ENCODE results near the gene RHOF. TPM values are rescaled to one million over a fixed set of nuclear protein-coding genes. Genes with fewer than 3 reads are reported as not detected.

RHOF gene, protein sequence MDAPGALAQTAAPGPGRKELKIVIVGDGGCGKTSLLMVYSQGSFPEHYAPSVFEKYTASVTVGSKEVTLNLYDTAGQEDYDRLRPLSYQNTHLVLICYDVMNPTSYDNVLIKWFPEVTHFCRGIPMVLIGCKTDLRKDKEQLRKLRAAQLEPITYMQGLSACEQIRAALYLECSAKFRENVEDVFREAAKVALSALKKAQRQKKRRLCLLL
- total RNA-seq = 113 and 121 TPM in 2 replicates

GRCh38 chr12:121793440-121793837 is at the start of gene RHOF:
RHOF (minus strand) TSS chr12:121793688; CDS start chr12:121793633, 55 bp downstream.
- intact Hi-C loops (cut with micrococcal nuclease) = loop anchor here (2.0 to 5.0 kb wide), 2 partner anchors 203 to 441 kb away; partner anchors contain the start of gene ANAPC5

DNA sequence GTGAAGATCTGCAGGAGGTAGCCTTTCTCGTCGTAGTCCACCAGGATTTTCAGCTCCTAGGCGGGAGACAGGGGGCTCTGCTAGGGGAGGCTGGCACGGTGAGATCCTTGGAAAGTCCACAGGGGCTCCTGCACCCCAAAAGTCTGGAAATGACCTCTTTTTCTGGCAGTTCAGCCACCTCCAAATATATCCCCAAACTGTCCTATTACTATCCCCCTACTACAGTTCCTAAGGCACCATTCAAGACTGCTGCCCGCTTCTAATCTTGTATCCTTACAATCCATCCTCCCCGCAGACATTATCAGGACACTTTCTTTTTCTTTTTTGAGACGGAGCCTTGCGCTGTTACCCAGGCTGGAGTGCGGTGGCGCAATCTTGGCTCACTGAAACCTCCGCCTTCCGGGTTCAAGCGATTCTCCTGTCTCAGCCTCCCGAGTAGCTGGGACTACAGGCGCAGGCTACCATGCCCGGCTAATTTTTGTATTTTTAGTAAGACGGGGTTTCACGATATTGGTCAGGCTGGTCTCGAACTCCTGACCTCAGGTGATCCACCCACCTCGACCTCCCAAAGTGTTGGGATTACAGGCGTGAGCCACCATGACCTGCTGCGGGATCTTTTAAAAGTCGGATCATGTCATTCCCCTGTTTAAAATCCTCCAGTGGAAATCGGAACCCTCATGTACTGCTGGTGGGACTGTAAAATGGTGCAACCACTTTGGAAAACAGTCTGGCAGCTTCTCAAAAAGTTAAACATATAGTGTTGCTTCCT is 46.7 kb upstream of the RHOF start:
- intact Hi-C loops (cut with micrococcal nuclease) = loop anchor here (1.0 kb wide), 11 partner anchors 28 to 440 kb away; partner anchors contain the start of genes CFAP251, DIABLO, PSMD9 and RNF34

DNA sequence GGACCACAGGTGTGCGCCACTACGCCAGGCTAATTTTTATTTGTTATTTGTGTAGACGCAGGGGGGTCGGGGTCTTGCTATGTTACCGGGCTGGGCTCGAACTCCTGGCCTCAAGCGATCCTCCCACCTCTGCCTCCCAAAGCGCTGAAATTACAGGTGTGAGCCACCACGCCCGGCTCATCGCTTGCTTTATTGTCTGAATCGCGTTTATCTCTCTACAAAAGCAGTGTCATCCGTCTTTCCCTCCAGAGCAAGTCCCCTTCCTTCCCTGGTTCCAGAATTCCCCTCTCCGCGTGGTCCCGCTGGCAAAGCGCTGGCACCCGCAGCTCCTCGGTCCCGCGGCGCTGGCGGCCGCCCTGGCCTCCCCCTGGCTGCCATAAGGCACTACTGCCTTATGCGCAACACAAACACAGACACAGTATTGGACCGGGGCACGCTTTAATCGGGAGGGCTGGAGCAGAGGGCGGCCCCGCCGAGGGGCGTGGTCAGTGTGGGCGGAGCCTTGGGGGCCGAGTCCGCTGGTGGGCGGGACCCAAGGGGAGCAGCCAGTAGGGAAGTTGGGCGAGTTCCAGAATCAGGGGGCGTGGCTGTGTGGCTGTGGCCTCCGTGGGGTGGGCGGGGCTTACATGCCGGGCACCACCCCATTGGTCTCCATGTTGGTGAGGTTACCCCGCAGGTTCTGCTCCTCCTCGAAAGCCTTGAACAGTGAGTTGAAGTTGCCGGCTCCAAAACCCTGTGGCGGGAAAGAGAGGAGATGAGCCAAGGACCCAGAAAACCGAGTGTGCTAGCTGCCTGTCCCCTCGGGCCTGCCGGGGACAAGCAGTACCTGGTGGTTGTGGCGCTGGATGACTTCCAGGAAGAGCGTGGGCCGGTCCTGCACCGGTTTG is 45.9 kb upstream of the RHOF start:
- intact Hi-C loops (cut with micrococcal nuclease) = loop anchor here (1.0 kb wide), 11 partner anchors 27 to 439 kb away; partner anchors contain the start of genes CFAP251, DIABLO, PSMD9 and RNF34

DNA sequence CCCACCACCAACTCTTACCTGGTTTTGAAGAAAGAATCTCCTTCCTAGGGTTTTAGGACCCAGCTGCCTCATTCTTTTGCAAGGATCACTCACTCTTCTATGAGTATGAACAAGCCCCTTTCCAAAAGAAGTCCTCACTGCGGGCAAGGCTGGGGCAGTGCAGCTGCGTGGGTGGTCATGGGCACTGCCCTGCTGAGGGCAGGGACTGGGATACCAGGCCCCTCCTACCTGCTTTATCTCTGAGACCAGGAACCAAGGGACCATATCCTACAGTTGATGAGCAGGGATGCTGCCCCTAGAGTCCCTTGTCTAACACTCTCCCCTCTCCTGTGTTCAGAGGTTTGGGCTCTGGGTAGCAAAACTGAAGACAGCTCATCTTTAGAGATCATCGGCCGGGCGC is 44.6 kb upstream of the RHOF start:
- intact Hi-C loops (cut with micrococcal nuclease) = no loop called here

- intact Hi-C loops (cut with micrococcal nuclease) = no loop called here
These were observed 44.2 kb upstream of the RHOF start for GRCh38 chr12:121837680-121838079.

DNA sequence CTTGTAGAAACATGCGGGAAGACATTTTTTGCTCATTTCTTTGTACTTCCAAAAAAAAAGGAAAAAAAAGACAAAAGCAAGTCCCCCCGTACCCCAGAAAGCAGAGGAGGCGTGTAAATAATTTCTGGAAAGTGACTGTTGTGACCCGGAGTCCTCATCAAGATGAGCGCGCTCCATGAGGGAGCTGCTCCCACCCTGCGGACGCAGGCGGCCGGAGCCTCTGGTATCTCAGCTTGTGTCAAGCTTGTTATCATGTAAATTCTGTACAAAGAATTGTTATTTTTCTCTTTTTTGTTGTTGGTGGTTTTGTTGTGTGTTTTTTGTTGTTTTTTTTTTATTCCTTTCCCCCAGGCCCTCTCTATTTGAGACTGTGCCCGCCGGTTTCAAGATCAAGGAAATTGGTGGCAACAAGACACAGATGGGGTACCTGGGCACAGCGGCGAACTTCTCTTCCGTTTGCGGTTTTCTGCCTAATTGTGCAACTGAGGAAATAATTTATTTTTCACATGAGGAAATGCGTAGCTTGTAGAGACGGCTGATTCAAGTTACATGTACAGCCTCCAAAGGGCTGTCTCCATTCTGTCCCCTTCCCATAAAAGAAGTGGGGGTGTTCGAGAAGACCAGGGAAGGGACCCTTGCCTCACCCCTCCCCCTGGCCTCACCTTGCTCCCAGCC is 38.2 kb upstream of the RHOF start:
- intact Hi-C loops (cut with micrococcal nuclease) = no loop called here

GRCh38 chr12:121830588-121831265 is 37.2 kb upstream of the RHOF start:
- intact Hi-C loops (cut with micrococcal nuclease) = no loop called here

- intact Hi-C loops (cut with micrococcal nuclease) = no loop called here
These were observed 36.6 kb upstream of the RHOF start for GRCh38 chr12:121830134-121830533.

DNA sequence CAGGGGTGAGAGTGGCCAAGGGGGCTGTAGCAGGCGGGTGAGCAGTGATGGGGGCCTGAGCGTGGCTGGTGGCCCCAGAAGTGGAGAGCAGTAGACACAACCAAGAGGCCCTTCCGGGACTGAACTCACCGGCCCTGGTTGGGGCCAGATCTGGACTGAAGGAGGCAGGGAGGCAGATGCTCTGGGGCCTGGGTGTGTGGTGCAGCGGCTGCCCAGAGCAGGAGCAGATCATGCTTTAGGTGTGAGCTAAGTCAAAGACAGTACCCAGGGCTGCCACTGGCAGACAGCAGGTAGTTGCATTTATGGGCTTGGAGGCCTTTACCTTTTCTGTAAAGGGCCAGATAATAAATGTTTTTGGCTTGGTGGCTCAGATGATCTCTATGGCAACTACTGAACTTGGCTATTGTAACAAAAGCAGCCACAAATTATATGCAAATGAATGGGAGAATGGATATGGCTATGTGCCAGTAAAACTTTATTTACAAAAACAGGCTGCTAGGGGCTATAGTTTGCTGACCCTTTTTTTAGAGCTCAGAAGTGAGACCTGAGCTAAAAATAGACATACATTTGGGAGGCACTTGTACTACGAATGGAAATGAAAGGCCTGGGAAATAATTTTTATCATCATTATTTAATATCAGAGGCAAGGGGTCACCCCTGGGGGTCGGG is 35.9 kb upstream of the RHOF start:
- intact Hi-C loops (cut with micrococcal nuclease) = no loop called here

GRCh38 chr12:121828826-121829225 is 35.3 kb upstream of the RHOF start:
- intact Hi-C loops (cut with micrococcal nuclease) = no loop called here

DNA sequence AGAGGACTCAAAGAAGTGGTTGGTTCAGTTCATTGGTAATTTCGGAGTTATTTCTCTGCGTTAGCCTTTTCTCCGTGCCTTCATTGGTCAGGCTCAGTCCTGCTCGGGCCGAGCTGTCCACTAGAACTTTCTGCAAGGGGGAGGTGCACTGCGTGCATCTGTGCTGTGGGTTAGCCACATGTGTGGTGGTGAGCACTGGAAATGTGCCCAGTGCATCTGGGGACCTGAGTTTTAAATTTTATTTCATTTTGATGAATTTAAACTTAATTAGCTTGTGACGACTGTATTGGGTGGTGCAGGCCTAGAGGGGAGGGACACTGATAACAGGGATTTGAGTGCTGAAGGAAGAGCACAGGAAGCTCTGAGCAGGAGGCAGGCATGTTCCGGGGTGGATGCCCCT is 34.8 kb upstream of the RHOF start:
- intact Hi-C loops (cut with micrococcal nuclease) = no loop called here

DNA sequence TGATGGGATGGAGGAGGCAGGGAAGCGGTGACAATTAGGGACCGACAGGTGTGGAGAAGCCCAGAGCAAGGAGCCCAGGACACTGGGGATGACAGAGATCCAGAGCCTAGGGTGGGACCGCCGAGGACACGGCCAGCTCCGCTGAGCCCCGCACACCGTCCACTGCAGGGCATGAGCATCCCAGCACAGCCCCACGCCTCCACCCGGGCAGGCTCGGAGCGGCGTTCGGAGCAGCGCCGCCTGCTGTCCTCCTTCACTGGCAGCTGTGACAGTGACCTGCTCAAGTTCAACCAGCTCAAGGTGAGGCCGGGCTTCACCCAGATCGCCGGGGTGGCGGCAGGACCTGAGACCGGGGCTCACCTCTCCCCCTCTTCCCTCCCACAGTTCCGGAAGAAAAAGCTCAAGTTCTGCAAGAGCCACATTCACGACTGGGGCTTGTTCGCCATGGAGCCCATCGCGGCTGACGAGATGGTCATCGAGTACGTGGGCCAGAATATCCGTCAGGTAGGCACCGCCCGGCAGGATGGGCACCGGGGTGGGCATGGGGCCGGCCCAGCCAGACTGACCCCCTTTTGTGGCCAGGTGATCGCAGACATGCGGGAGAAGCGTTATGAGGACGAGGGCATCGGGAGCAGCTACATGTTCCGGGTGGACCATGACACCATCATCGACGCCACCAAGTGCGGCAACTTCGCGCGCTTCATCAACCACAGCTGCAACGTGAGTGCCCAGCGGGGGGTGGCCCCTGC is 34.0 kb upstream of the RHOF start:
- intact Hi-C loops (cut with micrococcal nuclease) = no loop called here

GRCh38 chr12:121826318-121827150 is 33.0 kb upstream of the RHOF start:
- intact Hi-C loops (cut with micrococcal nuclease) = no loop called here

DNA sequence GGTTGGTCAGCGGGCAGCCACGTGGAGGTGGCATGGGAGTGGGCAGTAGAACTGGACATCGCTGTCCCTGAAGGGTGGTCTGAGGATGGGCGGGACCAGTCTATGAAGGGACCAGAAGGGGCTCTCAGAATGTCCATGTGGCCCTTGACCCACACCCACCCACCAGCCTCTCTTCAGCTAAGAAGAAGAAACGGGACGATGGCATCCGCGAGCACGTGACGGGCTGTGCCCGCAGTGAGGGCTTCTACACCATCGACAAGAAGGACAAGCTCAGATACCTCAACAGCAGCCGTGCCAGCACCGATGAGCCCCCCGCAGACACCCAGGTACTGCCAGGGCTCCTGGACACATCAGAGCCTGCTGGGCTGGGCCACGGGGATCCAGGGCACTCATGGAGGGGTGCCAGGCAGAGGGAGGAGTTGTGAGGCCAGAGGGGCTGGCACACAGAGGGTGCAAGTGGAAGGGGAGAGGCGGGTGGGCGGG is 31.6 kb upstream of the RHOF start:
- intact Hi-C loops (cut with micrococcal nuclease) = no loop called here

DNA sequence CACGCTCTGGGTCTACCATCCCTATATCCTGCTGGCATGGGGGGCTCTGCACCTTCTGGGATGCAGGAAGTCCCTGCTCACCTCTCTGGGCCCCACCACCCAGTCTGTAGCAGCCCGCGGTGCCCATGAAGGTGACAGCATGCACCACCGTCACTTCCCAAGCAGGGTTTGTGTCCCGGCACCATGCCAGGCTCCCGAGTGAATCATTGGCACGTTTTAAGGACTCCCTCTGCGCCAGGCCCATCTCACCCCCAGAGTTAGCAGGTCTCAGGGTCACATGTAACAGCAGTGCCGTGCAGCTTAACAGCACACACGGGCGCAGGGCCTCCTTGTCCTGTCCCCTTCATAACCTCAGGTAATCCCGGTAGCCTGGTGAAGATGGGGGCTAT is 30.2 kb upstream of the RHOF start:
- intact Hi-C loops (cut with micrococcal nuclease) = no loop called here

- intact Hi-C loops (cut with micrococcal nuclease) = no loop called here
These were observed 29.7 kb upstream of the RHOF start for GRCh38 chr12:121823101-121823726.

DNA sequence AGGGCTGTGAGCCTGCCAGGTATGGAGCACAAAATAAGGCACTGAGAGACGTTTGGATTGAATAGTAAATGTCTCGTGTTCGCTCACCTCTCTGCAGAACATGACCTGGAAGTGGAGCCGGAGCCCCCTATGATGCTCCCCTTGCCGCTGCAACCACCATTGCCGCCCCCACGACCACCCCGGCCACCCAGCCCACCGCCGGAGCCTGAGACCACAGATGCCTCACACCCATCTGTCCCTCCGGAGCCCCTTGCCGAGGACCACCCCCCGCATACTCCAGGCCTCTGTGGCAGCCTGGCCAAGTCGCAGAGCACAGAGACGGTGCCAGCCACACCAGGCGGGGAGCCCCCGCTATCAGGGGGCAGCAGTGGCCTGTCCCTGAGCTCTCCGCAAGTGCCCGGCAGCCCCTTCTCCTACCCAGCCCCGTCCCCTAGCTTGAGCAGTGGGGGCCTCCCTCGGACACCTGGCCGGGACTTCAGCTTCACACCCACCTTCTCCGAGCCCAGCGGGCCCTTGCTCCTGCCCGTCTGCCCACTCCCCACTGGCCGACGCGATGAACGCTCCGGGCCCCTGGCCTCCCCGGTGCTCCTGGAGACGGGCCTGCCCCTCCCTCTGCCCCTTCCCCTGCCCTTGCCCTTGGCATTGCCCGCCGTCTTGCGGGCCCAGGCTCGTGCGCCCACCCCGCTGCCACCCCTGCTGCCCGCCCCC is 29.1 kb upstream of the RHOF start:
- intact Hi-C loops (cut with micrococcal nuclease) = no loop called here
